ENCODE measurements around the gene TGFB3. TPM values are rescaled to one million over a fixed set of nuclear protein-coding genes. Genes with fewer than 3 reads are reported as not detected.

TGFB3 gene
- 26.2 and 26.8 TPM in 2 replicates for total RNA-seq

DNA sequence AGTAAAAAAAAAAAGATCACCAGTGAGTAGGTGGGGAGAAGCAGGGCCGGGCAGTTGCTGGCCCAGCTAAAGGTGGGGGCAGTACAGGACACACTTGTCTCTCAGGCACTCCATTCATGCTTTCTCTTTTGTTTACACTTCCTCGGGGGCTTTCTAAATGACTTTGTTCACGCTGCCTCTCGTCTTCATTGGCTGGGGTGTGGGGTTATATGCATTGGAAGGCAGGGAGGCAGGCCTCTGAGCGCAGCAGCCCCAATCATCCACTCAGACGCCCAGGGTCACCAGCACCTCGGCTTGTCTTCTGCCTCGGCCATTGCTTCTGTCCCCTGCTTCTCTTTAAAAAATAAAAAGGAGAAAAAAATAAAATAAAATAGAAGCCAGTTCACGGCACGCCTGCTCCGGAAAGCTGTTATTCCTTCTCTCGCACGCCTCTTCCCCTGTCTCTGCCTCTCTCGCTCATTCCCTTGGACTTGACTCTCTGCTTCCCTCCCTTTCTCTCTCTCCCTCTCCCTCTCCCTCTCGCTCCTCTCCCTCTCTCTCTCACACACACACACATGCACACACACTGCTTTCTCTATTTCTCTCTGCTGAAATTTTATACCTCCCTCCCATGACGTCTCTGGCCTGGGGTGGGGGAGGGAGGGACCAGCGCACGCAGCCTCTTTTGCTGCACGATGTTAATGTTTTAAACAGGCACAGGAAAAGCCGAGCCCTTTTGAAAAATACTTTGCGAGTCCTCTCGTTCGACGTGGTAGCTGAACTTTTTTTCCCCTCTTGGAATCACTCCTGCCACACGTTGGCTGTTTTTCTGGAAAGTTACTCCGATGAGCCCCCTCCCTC, at the start of gene TGFB3:
Gene TGFB3, minus strand, starts transcription at position 570 of the 840 bp plus-strand sequence. CDS start 1,102 bp downstream, outside the sequence.

DNA sequence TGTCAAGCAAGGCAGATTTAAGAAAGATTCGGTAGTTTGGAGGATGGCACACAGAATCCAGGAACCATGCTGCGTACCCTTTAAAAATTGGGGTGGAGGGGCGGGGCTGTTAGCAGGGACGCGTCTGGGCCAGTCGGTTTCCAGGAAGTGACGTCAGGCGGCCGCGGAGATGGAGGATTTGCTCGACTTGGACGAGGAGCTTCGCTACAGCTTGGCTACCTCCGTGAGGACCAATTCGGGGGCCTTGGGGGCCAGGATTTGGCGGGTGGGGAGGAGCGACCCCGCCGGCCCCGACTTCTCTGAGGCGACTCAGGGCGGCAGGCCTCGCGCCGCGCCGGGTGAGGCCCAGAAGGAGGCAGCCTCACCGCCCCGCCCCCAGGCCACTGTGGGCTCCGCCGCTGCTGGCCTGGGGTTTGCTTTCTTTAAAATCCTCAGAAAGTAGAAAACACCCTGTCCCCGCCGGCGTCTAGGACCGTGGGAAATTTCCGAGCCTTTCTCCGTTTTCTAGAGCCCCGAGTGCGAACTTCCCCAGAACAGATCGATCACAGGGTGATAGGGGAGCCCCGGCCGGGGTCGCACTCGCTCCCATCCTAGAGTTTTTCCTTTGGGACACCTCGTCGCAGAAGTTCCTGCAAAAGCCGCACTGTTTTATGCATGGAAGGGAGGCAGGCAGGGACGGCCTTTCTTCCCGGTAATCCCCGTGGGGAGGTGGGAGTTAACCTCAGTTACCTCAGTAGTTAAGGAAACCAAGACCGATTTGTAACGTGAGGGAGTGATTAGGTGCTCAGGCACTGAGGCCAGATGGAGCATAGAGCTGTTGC, 4.0 kb upstream of the TGFB3 start, which contains the start of gene IFT43:
Gene IFT43, plus strand, starts transcription at position 146 of the 821 bp plus-strand sequence. Its CDS starts 24 bp downstream, at position 170.

Other genes starting within 250 kb of the TGFB3 start
- gene IFT43, start 3.8 kb upstream of the TGFB3 start, total RNA-seq, result 29.1 and 31.5 TPM in 2 replicates
- gene GPATCH2L, start 169.9 kb upstream of the TGFB3 start, total RNA-seq, result 29.1 and 49.3 TPM in 2 replicates

All from cardiac ventricle fibroblast (primary cell).